Activated naive CD4-positive, alpha-beta T cell treated with anti-CD3 and anti-CD28 coated beads, Interleukin-2, amount 50 U/mL, for 16 hours (primary cell): ENCODE results near the gene MYO3A.

Experiments used
- DNase-seq: peaks from one replicate; pipeline ENCODE4 v3.0.0-alpha.2; 2020

MYO3A gene

DNA sequence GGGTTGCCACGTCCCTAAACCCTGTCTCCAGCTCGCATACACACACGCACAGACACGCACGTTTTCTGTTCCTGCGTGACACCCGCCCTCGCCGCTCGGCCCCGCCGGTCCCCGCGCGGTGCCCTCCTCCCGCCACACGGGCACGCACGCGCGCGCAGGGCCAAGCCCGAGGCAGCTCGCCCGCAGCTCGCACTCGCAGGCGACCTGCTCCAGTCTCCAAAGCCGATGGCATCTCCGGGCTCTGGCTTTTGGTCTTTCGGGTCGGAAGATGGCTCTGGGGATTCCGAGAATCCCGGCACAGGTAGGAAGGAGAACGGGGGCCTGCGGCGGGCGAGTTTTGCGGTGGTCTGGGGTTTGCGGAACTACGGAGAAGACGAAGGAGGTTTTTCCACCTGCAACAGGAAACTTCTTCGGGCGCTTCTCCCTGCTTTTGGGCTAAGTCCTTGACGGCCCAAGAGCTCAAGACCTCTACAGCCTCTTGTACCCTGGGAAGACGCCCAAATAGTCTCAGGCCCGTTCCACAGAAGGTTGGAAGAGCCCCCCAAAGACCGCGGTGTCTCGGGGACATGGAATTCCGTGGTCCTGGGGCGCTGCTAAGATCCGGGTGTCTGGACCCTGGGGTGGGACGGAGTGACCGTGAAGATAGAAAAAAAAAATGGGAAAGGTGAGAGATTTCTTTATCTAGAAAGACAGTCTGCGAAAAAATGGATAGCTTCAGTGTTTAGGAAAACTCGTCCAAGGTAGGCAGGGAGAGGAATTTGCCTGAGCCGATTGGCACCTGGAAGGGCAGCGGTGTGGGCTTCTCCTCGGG lies 282.8 kb downstream of the MYO3A start, which contains the start of gene GAD2:
Gene GAD2, plus strand, starts transcription at position 190 of the 811 bp plus-strand sequence. Its CDS starts 36 bp downstream, at position 226.
- DNase-seq = no peak

DNA sequence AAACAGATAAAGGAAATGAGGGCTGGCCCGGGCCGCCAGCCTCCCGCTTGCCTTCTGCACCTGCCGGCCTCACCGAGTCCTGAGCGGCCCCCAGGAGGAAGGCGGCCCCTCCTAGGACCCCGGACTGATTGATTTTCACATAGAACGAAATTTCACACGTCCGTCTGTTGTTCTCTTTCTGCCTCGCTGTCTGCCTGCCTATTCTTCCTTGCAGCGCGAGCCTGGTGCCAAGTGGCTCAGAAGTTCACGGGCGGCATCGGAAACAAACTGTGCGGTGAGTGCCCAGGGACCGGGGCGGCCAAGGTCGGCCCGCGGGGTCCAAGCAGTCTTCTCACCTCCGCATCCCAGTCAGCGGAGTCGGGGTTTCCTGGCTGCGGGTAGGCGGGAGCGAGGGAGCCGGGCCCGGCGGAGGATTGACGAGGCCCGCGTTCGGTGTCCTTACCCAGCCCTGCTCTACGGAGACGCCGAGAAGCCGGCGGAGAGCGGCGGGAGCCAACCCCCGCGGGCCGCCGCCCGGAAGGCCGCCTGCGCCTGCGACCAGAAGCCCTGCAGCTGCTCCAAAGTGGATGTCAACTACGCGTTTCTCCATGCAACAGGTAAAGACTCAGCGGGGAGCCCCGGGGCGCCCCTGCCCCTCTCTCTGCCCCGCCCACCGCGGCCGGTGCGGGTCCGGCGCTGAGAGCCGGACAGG lies 283.5 kb downstream of the MYO3A start:
- no peak for DNase-seq

DNA sequence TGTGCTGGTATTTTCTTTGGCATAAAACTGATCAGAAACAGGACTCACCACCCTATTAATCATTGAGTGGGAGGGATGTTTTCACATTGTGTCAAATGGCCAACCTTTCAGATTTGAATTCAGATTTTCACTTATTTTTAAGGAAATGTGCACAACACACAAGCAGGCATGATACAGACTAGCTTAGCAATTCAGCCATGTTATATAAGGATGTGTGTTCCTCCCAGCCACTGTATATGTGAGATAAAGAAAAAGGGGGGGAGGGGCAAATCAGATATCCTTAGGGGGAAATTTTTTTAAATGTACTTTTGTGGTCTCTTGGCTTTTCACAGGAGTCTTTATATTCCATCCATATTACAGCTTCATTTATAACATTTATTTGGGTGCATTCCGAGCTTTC lies 285.6 kb downstream of the MYO3A start:
- no peak for DNase-seq

DNA sequence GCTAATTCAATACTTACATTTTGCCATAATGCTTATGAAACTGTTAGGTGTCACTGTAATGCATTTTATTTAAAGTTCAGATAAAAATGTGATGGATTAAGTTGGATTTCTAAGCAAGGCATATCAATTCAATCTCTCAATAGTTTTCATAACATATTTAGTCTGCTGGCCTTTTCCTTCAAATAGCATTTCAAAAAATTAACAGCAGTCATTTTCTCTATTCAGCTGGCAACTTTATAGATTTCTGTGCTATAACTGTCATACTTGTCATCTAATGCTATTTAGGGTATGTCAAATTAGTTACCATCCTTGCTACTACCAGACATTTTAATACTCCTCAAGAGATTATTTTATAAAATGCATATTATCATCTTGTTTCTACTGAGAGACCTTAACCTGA lies 286.9 kb downstream of the MYO3A start:
- no peak for DNase-seq

DNA sequence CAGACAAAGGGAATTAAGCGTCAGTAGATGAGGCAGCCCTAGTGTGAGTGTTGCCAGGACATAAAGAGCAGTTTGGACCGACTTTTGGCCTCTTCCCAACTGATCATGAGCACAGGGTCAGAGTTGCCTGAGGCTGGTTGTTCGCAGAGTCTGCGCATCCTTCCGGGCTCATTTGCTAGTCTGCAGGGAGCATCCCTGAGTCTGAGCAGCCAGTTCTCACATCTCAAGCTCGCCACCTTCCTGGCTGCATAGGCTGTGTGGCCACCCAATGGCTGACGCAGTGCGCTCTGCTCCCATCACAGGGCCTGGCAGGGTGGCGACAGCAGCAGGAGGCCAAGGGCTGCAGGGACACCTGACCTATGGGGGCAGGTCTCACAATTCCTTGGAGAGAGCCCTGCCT lies 287.5 kb downstream of the MYO3A start:
- DNase-seq = no peak

DNA sequence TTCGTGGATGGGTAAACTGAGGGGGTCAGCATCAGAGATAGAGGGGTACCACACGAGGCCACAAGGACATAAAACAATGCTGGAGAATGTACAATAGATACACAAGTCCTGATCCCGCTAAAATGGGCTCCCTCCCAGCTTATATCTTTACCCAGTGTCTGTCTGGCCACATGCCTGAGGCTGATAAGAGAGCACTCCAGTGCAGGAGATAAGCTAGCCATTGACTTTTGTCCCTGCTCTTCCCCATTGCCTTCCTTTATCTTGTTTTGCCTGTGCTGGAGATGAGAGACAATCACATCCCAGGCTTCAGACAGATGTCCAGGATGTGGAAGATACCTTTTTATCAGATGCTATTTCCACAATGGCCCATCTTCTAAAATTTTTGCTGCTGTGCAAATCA lies 288.5 kb downstream of the MYO3A start:
- DNase-seq = no peak

DNA sequence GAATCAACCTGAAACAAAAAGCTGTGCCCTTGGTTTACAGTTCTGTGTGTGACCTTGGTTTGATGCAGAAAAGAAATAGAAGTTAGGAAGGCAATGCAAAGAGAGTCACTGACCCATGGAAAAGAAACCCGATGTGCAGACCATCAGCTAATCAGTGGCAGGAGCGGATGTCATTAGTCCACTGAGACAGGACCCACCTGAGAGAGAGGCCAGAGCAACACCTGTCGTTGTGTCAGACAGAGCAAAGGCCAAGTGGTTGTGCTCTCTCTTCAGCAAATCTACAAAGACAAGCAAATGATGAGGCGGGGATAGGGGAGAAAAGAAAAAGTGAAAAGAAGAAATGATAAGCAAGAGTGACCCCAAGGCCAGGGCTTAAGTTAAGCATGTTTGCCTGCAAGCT lies 291.3 kb downstream of the MYO3A start:
- no peak for DNase-seq

DNA sequence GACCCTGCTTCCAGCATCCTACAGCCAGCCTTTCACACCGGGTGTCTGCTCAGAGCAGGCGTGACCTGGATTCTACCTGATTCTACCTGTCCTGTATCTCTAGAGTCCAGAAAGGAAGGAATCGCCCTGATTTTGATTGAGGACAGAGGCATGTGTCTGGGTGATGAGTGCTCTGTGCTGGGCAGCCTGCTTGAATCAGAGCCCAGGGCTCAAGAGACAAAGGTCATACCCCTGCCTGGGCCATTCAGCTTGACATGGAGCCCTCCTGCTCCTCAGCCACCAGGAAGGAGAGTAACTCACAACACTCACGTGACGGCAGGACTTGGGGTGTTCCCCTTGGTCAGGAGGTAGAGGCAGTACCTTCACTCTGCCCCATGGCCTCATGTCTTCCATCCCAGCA lies 293.8 kb downstream of the MYO3A start:
- DNase-seq = no peak

DNA sequence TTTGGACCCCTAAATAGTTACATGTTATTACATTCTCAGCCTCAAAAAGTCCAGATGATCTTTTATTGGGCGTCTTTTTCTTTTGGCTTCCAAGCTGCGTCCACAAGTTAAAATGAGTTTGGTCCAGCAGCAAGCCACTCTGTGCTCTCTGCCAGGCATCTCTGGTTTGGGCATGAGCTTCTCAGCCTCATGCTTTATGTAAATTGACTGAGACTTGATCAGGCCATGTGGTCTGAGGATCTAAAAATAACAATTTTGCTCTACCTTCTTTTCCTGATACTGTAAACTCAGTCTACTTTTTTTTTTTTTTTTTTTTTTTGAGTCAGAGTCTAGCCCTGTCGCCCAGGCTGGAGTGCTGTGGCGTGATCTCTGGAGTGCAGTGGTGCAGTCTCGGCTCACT lies 298.1 kb downstream of the MYO3A start:
- no peak for DNase-seq

DNA sequence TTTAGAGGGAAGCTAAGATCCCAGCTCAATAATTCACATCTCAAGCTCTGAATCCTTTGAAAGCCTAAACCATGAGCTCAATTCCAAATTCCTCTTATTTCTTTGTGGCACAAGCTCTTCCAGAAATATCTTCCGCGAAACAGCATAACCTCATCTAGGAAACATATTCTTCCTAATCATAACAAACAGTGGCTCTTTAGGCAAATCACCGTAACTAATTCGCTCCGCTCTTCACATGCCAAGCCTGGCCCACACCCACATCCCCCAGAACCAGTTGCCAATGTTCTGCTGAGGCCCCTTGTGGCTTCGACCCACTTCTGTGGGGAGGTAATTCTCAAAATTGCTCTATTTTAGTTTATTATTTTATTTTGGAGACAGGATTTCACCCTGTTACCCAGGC lies 301.7 kb downstream of the MYO3A start:
- DNase-seq = no peak

DNA sequence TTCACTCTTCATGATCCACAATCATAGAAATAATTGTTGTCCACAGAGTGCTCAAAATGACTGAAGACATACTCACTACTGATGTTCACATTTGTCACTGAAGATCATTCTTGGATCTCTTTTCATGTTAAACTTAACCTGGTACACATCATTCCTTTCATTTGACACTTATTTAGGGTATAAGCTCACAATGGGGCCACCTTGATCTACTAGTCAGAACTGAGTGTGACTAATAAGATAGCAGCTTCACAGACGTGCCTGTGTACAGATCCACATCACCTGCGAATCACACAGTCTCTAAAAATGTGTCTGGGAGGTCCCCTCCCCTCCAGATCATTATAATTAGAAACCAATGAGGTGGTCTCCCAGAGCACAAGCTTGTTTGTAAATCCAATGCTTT lies 304.3 kb downstream of the MYO3A start:
- no peak for DNase-seq

DNA sequence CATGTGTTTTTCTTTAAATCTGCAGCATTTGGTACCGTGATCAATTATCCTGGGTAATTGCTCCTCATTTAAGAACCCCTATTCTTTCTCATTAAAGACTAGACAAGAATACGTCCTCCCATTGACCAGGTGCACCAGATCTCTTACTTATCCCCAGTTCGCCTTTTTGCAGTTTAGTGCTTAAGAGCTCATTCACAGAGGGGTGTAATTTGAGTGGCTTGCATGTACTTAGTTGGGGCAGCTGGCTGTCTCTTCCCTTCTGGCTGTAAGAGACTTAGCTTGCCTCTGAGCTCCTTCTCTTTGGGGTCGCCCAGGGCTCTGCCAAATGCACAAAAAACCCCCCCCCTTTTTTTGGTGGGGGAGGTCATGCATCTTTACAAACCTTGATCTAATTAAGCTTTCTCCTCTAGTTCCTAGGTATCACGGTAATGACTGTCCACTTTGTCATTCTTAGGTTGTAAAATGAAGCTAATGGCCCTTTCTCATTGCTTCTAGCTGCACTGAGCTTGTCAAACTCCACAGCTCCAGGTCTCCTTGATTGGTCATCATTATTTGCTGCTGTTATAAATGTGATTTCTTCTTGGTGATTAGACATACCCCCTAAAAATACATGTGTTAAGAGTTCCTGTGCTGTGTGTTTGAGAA lies 308.8 kb downstream of the MYO3A start:
- no peak for DNase-seq

DNA sequence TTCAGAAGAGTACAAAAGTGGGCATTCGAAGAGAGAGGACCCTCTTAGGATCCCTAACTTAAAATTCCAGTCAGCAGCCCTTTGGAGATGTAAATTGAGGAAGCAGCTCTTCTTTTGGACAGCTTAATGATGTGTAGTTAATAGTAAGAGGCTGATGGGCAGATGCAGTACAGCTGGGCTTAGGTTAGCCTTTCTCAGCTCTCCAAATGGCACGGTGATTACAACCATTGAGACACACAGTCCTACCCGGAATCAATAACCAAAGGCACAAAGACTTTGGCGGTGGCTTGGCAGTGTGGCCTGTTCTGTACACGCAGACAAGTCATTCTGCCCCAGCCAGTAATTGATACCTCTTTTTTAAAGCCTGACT lies 309.3 kb downstream of the MYO3A start:
- no peak for DNase-seq

DNA sequence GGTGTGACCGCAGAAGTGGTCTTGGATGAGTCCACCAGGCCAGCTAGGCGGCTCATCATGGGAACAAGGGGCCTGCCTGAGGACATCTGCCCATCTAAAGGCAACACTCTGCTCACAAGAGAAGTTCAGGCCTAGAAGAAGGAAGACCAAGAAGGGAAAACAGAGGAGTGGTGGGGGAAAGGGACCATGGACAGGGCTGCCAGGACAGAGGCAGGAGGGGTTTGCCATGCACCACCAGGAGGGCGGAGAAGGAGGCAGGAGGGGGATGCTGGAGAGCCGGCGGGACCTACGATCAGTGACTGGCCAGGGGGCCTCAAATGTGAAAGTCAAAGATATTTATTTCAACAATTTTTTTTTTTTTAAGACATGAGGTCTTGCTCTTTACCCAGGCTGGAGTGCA lies 315.7 kb downstream of the MYO3A start:
- DNase-seq = no peak

DNA sequence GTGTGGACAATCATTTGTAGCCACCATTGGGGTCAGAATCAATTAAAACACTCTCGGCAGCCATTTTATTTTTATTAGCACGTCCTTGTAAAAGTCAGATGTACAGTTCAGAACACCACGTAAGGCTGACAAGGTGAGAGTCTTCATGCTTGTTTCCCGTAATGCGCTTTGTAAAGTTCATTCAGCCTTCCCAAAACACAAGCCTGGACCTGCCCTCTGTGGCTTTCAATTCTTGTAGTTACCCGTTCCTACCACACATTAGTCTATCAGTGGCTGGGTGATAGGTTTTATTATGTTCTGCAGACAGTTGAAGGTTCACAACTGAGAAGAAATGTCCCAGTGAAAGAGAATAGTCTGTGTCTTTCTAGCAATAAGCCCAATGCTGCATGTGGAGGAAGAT lies 317.9 kb downstream of the MYO3A start:
- no peak for DNase-seq

DNA sequence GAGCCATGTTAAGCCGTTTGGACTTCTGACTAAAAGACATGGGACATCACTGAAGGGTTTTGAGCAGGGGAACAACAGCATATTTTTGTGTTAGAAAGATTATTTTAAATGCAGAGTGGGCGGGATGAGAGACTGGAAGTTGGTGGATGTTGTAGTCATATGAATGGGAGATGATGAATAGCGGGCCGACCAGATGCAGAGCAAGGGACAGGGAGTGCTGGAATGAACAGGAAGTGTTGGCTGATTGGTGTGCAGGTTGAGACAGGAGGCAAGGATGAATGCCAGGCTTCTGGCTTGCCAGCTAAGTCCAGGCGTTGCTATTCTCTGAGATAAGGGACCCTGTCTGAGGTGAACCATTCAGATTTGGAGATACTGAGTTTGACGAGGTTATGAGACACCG lies 320.6 kb downstream of the MYO3A start:
- DNase-seq = no peak

DNA sequence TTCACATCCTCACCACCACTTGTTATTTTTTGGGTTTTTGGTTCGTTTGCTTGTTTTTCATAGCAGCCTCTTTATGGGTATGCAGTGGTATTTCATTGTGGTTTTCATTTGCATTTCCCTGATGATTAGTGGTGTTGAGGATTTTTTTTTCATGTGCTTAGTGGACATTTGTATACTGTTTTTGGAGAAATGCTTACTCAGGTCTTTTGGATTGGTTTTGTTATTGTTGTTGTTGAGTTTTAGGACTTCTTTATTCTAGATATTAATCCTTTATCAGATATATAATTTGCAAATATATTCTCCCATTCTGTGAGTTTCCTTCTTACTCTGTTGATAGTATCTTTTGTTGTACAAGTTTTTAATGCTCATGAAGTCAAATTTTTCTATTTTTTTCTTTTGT lies 325.3 kb downstream of the MYO3A start:
- DNase-seq = no peak
